Transverse colon (tissue), 4 donors: ENCODE data around the gene RRAD.

Source experiments
- POLR2AphosphoS5 ChIP-seq, 3 donors: sonication (generic); formaldehyde crosslinking; IDR thresholded peaks; one replicate each; pipeline ENCODE4 v1.6.1; 2016; ENCODE audit warnings: antibody characterized with exemption in 3 of 3
- TF ChIP-seq, protein P1 (sequence below), 5 experiments: fragments of 200-600 bp in 3 of 5; fragments of 450-650 bp in 2 of 5; sonication (generic) in 3 of 5; IDR thresholded peaks; 1 replicate in 2 of 5; 2 replicates in 3 of 5; pipeline ENCODE4 v1.5.1; 2016 to 2017; ENCODE audit warnings: antibody characterized with exemption in 5 of 5, inconsistent platforms in 3 of 5, mild to moderate bottlenecking in 2 of 5, moderate library complexity in 1 of 5

DNA sequence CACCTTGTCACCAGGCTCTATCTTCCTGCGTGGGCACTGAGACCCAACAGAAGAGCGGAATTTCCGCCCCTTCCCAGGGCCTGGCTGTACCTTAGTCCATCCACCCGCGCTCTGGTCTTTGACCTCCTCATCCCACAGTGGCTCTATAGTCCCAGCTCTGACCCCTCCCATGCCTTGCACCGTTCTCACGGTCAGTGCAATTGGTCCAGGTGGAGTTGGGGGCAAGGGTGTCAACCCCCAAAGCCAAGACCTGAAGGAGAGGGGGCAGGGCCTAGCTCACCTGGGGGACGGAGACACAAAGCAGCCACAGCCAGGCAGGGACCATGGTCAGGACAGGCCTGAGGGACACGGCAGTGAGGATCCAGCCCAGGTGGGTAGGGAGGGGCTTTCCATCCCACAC is 7.6 kb downstream of the RRAD start:
- TF ChIP-seq, protein P1, sequence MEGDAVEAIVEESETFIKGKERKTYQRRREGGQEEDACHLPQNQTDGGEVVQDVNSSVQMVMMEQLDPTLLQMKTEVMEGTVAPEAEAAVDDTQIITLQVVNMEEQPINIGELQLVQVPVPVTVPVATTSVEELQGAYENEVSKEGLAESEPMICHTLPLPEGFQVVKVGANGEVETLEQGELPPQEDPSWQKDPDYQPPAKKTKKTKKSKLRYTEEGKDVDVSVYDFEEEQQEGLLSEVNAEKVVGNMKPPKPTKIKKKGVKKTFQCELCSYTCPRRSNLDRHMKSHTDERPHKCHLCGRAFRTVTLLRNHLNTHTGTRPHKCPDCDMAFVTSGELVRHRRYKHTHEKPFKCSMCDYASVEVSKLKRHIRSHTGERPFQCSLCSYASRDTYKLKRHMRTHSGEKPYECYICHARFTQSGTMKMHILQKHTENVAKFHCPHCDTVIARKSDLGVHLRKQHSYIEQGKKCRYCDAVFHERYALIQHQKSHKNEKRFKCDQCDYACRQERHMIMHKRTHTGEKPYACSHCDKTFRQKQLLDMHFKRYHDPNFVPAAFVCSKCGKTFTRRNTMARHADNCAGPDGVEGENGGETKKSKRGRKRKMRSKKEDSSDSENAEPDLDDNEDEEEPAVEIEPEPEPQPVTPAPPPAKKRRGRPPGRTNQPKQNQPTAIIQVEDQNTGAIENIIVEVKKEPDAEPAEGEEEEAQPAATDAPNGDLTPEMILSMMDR (IDR thresholded peaks at IDR 0.05) = no peak
- TF ChIP-seq POLR2AphosphoS5 (IDR thresholded peaks at IDR 0.05) = no peak
